Liver (tissue), 3 donors: ENCODE results near the gene PKMYT1.

ENCODE experiments used
- GABPA ChIP-seq, 2 donors: IDR thresholded peaks in 1 of 2; conservative IDR thresholded peaks in 1 of 2; 2 replicates each; pipeline ENCODE4 v1.6.1; 2016; ENCODE audit warnings: antibody characterized with exemption in 2 of 2, mild to moderate bottlenecking in 1 of 2, moderate library complexity in 1 of 2
- HNF4G ChIP-seq: IDR thresholded peaks from 2 replicates; pipeline ENCODE4 v1.6.1; 2016; ENCODE audit warnings: antibody characterized with exemption
- MAX ChIP-seq: IDR thresholded peaks from 2 replicates; pipeline ENCODE4 v1.6.1; 2016; ENCODE audit warnings: antibody characterized with exemption
- SP1 ChIP-seq: IDR thresholded peaks from 2 replicates; pipeline ENCODE4 v1.6.1; 2018; ENCODE audit warnings: antibody characterized with exemption, mild to moderate bottlenecking
- TF ChIP-seq, protein P1 (sequence below): fragments of 150-350 bp; IDR thresholded peaks from 2 replicates; pipeline ENCODE4 v1.5.1; 2017; ENCODE audit warnings: improper control_type of control experiment, low read depth, low read length; ENCODE audit not compliant: missing input control
- donor health status: healthy.
- donor health status: healthy.

- TF ChIP-seq, protein P1, sequence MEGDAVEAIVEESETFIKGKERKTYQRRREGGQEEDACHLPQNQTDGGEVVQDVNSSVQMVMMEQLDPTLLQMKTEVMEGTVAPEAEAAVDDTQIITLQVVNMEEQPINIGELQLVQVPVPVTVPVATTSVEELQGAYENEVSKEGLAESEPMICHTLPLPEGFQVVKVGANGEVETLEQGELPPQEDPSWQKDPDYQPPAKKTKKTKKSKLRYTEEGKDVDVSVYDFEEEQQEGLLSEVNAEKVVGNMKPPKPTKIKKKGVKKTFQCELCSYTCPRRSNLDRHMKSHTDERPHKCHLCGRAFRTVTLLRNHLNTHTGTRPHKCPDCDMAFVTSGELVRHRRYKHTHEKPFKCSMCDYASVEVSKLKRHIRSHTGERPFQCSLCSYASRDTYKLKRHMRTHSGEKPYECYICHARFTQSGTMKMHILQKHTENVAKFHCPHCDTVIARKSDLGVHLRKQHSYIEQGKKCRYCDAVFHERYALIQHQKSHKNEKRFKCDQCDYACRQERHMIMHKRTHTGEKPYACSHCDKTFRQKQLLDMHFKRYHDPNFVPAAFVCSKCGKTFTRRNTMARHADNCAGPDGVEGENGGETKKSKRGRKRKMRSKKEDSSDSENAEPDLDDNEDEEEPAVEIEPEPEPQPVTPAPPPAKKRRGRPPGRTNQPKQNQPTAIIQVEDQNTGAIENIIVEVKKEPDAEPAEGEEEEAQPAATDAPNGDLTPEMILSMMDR, result no peak
- TF ChIP-seq MAX (no peak), GABPA (IDR thresholded peaks at IDR 0.05 in 1 of 2, conservative IDR thresholded peaks at IDR 0.05 in 1 of 2) (no peak), HNF4G (no peak), SP1 (no peak)
Observed at GRCh38 chr16:2926650-2926999, 53.6 kb downstream of the PKMYT1 start.
